ENCODE data around the gene PHETA2.
"Not testable (repeated sequence)": the region's sequence is repeated elsewhere in the genome, so short reads cannot be mapped to it uniquely, and the experiment has no call there.

Gene PHETA2

DNA sequence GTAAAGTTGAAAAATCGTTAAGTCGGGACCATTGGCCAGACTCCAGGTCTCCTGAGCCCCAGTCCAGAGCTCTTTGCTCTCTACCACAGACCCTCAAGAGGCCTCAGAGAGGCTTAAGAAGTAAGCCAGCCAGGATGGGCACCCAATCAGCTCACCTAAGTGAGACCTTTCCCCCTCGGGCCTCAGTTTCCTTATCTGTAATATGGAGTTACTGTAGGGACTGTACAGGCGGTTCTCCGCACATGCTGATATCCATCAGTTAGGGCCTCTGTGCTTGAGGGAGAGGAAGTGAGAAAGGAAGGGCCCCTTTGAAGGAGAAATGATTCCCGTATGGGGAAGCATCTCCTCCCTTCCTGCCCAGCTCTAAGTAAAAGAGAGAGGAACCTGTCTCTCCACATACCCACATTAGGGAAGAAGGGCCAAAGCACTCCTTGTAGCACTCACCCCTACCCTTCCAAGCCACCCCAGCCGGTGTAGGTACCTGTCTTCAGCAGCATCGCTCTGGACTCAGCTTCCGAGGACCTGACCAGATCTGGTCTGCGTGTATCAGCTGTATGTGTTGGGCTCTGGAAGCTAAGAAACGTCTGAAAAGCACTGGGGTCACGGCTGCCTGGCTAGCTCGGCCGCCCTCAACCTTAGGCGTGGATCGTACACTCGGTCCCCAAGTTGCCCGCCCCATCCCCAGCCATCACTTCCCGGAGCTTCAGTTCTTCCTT lies 4.1 kb upstream of the PHETA2 start:
- POLR2A ChIA-PET = interaction anchor here (0.6 kb wide), 1 partner anchor 545 kb away, joined by 3 read pairs; the partner anchor contains the start of gene POLDIP3
- WGBS (ENCODE audit: insufficient coverage) = 3% methylated on average over 16 of the region's 19 CpGs
- peak in 1 of 3 donors; percentile 17 for DNase-seq
- no peaks in the 10 kb centered on the region for H3K9me3 ChIP-seq (ENCODE audit: control extremely low read depth in 1 of 5, control insufficient read depth in 4 of 5, insufficient read depth in 2 of 5, low read depth in 1 of 5, low read length in 4 of 5)
- H3K27ac ChIP-seq (ENCODE audit: insufficient read depth in 1 of 2, low read depth in 1 of 2, low read length in 2 of 2, poor library complexity in 1 of 2, severe bottlenecking in 2 of 2) = peak overlapping the region; percentile 9 to 79
- H3K4me1 ChIP-seq (ENCODE audit: control extremely low read depth in 1 of 4, control insufficient read depth in 4 of 4, insufficient read depth in 4 of 4, low read length in 3 of 4) = peaks cover 5 to 37% (median 28%) of the 10 kb centered on the region in 4 experiments
- no peaks in the 10 kb centered on the region for H3K27me3 ChIP-seq (replicated peaks in 2 of 5; ENCODE audit: control insufficient read depth in 4 of 5, insufficient read depth in 5 of 5, low read length in 4 of 5)
- CTCF ChIA-PET = interaction anchor here (0.8 to 1.1 kb wide), 3 partner anchors 15 to 108 kb away, joined by 3 to 6 read pairs (median 3); partner anchors contain the start of gene NDUFA6
- peaks cover 2 to 38% (median 20%) of the 10 kb centered on the region in 4 experiments for H3K36me3 ChIP-seq (ENCODE audit: control insufficient read depth in 4 of 4, insufficient read depth in 4 of 4, low read length in 3 of 4)
- H3K4me3 ChIP-seq (ENCODE audit: control insufficient read depth in 1 of 7, extremely low read depth in 1 of 7, insufficient read depth in 4 of 7, low read depth in 2 of 7, low read length in 6 of 7) = peak overlapping the region; percentile 20 to 84 (median 62)

DNA sequence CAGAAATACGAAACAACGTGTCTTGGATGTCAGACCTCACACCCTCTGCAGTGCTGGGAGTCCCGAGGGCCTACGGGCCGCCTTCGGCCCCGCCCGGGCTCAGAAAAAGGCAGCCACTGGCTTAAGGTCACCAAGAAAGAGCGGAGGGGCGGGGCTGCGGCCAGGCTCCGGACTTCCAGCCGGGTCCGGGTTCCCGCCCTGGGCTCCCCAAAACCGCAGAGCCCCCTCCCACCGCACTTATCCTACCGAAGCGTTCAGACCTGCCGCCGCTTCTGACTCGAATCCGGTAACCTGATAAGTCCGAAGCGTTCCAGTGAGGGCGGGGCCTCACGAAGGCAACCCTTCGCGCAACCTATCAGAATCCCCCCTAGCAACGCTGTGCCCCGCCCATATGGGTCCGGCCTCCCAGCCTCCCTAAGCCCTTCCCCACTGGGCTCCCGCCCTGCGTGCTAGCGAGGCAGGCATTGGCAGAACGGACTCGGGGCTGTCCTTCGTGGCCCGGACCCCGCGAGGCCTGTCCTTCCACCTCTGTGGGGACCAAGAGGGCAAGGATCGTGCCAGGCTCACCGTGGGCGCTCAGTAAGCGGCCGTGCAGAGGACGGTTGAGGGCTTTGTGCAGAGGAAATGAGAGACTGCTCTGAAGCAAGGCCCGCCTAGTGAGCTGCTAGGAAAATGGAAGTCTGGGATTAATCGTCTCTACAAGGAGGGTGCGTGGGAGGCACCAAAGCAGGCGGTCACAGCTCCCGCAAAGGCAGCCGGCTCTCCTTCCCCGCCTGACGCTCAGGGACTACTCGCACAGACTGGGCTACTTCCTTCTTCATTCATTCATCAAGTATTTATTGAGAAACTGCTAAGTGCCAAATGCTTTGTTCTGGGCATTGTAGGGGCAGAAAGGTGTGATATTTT lies 3.3 kb upstream of the PHETA2 start, which contains the start of gene NAGA:
NAGA (minus strand) TSS at position 296 of the 906 bp plus-strand sequence. CDS start 515 bp downstream, outside the sequence.
- Histone ChIP-seq H3K4me1 (ENCODE audit: control extremely low read depth in 1 of 4, control insufficient read depth in 4 of 4, insufficient read depth in 4 of 4, low read length in 3 of 4) (peaks cover 5 to 40% (median 30%) of the 10 kb centered on the region in 4 experiments), H3K9me3 (ENCODE audit: control extremely low read depth in 1 of 5, control insufficient read depth in 4 of 5, insufficient read depth in 2 of 5, low read depth in 1 of 5, low read length in 4 of 5) (peaks cover 0 to 3% (median 0%) of the 10 kb centered on the region in 5 experiments), H3K27me3 (replicated peaks in 2 of 5; ENCODE audit: control insufficient read depth in 4 of 5, insufficient read depth in 5 of 5, low read length in 4 of 5) (no peaks in the 10 kb centered on the region), H3K27ac (ENCODE audit: insufficient read depth in 1 of 2, low read depth in 1 of 2, low read length in 2 of 2, poor library complexity in 1 of 2, severe bottlenecking in 2 of 2) (peak within 1 kb of the TSS; percentile 9 to 79), H3K36me3 (ENCODE audit: control insufficient read depth in 4 of 4, insufficient read depth in 4 of 4, low read length in 3 of 4) (peaks cover 2 to 30% (median 16%) of the 10 kb centered on the region in 4 experiments), H3K4me3 (ENCODE audit: control insufficient read depth in 1 of 7, extremely low read depth in 1 of 7, insufficient read depth in 4 of 7, low read depth in 2 of 7, low read length in 6 of 7) (peak within 1 kb of the TSS; percentile 20 to 84 (median 62))
- POLR2A ChIA-PET = no interaction called here
- WGBS (ENCODE audit: insufficient coverage) = 0% methylated on average over 41 of the region's 56 CpGs
- CTCF ChIA-PET = interaction anchor here (0.8 kb wide), 1 partner anchor 16 kb away, joined by 3 read pairs; no protein-coding TSS in a partner anchor
- DNase-seq = peak; percentile 92 to 96 (median 96)

DNA sequence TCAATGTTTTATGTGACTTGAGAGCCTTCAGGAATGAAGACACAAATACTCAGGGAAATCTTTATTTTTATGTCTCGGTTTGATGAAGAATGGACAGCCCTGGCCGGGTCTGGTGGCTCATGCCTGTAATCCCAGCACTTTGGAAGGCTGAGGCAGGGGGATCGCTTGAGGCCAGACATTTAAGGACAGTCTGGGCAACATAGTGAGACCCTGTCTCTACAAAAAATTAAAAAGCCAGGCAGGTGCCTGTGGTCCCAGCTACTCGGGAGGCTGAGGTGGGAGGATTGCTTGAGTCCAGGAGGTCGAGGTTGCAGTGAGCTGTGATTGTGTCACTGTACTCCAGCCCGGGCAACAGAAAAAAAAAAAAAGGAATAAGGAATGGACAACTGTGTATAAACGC lies 2.5 kb upstream of the PHETA2 start:
- Histone ChIP-seq H3K27ac (ENCODE audit: insufficient read depth in 1 of 2, low read depth in 1 of 2, low read length in 2 of 2, poor library complexity in 1 of 2, severe bottlenecking in 2 of 2) (peak overlapping the region in 1 of 2 experiments; percentile 79), H3K4me1 (ENCODE audit: control extremely low read depth in 1 of 4, control insufficient read depth in 4 of 4, insufficient read depth in 4 of 4, low read length in 3 of 4) (peaks cover 5 to 40% (median 30%) of the 10 kb centered on the region in 4 experiments), H3K4me3 (ENCODE audit: control insufficient read depth in 1 of 7, extremely low read depth in 1 of 7, insufficient read depth in 4 of 7, low read depth in 2 of 7, low read length in 6 of 7) (peak overlapping the region in 3 of 7 experiments; percentile 73 to 84 (median 80))

DNA sequence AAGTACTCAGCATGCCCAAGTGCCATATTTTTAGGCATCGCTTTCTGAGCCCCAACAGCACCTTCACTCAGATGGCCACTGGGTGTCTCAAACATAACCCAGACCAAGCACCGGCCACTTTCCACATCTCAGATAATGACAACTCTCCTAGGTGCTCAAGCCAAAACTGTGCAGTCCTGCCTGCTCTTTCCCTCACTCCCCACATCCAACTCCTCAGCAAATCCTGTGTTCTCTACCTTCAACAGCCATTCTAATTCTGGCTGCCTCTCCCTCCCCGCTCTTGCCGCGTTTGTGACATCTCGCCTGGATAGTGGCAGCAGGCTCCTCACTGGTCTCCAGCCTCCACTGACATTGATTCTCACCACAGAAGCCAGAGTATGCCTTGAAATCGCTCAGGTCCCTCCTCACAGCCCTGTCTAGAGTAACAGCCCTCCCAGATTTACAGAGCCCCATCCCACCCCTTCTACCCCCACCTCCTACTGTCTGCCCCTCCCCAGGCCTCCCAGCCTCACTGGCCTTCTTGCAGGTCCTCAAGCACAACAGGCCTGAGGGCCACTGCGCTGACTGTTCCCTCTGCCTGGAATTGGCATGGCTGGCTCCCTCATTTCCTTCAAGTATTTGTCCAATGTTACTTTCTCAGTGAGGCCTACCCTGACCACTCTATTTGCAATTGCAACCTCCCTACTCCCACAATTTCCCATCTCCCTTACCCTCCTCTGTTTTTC lies 1.3 kb upstream of the PHETA2 start:
- DNase-seq = no peak
- ChIA-PET CTCF (no interaction called here), POLR2A (interaction anchor here (0.6 kb wide), 1 partner anchor 40 kb away, joined by 3 read pairs; no protein-coding TSS in a partner anchor)
- Histone ChIP-seq H3K9me3 (ENCODE audit: control extremely low read depth in 1 of 5, control insufficient read depth in 4 of 5, insufficient read depth in 2 of 5, low read depth in 1 of 5, low read length in 4 of 5) (peaks cover 0 to 3% (median 0%) of the 10 kb centered on the region in 5 experiments), H3K4me3 (ENCODE audit: control insufficient read depth in 1 of 7, extremely low read depth in 1 of 7, insufficient read depth in 4 of 7, low read depth in 2 of 7, low read length in 6 of 7) (no peak overlapping the region), H3K27me3 (replicated peaks in 2 of 5; ENCODE audit: control insufficient read depth in 4 of 5, insufficient read depth in 5 of 5, low read length in 4 of 5) (no peaks in the 10 kb centered on the region), H3K36me3 (ENCODE audit: control insufficient read depth in 4 of 4, insufficient read depth in 4 of 4, low read length in 3 of 4) (peaks cover 1 to 15% (median 10%) of the 10 kb centered on the region in 4 experiments), H3K4me1 (ENCODE audit: control extremely low read depth in 1 of 4, control insufficient read depth in 4 of 4, insufficient read depth in 4 of 4, low read length in 3 of 4) (peaks cover 5 to 40% (median 30%) of the 10 kb centered on the region in 4 experiments), H3K27ac (ENCODE audit: insufficient read depth in 1 of 2, low read depth in 1 of 2, low read length in 2 of 2, poor library complexity in 1 of 2, severe bottlenecking in 2 of 2) (no peak overlapping the region)
- WGBS (ENCODE audit: insufficient coverage) = 82% methylated on average over 7 of the region's 8 CpGs

More for the DNA sequence above, 2.5 kb upstream of the PHETA2 start:
- WGBS (ENCODE audit: insufficient coverage) = 90% methylated on average over 5 of the region's 7 CpGs
- ChIA-PET POLR2A (interaction anchor here (0.6 kb wide), 1 partner anchor 27 kb away, joined by 4 read pairs; no protein-coding TSS in a partner anchor), CTCF (interaction anchor here (0.7 kb wide), 1 partner anchor 42 kb away, joined by 3 read pairs; no protein-coding TSS in a partner anchor)
- not testable (repeated sequence) for DNase-seq; H3K27me3 ChIP-seq (replicated peaks in 2 of 5; ENCODE audit: control insufficient read depth in 4 of 5, insufficient read depth in 5 of 5, low read length in 4 of 5); H3K9me3 ChIP-seq (ENCODE audit: control extremely low read depth in 1 of 5, control insufficient read depth in 4 of 5, insufficient read depth in 2 of 5, low read depth in 1 of 5, low read length in 4 of 5)
- H3K36me3 ChIP-seq (ENCODE audit: control insufficient read depth in 4 of 4, insufficient read depth in 4 of 4, low read length in 3 of 4) = peaks cover 2 to 22% (median 14%) of the 10 kb centered on the region in 4 experiments

DNA sequence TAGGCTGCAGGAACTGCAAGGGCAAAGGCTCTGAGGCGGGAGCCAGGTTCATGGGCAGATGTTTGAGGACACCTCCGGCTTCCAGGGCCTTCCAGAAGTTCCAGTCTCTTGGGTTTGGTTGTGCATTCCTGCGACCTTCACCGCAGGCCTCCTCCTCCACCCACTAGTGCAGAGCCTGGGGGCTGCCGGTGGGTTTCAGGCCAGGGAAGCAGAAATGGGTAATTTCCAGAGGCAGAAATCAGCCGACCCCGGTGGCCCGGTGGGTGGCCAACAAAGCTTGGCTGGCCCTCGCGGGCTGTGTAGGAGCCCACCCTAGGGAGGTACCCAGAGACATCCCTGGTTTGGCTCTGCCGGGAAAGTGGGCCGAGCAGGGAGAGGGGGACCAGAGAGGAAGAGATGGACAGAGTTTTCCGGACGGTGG lies 417 bp upstream of the PHETA2 start:
- Histone ChIP-seq H3K4me1 (ENCODE audit: control extremely low read depth in 1 of 4, control insufficient read depth in 4 of 4, insufficient read depth in 4 of 4, low read length in 3 of 4) (peaks cover 5 to 41% (median 30%) of the 10 kb centered on the region in 4 experiments), H3K36me3 (ENCODE audit: control insufficient read depth in 4 of 4, insufficient read depth in 4 of 4, low read length in 3 of 4) (peaks cover 0 to 13% (median 7%) of the 10 kb centered on the region in 4 experiments), H3K4me3 (ENCODE audit: control insufficient read depth in 1 of 7, extremely low read depth in 1 of 7, insufficient read depth in 4 of 7, low read depth in 2 of 7, low read length in 6 of 7) (peak overlapping the region in 6 of 7 experiments; percentile 44 to 85 (median 74)), H3K27me3 (replicated peaks in 2 of 5; ENCODE audit: control insufficient read depth in 4 of 5, insufficient read depth in 5 of 5, low read length in 4 of 5) (no peaks in the 10 kb centered on the region), H3K27ac (ENCODE audit: insufficient read depth in 1 of 2, low read depth in 1 of 2, low read length in 2 of 2, poor library complexity in 1 of 2, severe bottlenecking in 2 of 2) (no peak overlapping the region), H3K9me3 (ENCODE audit: control extremely low read depth in 1 of 5, control insufficient read depth in 4 of 5, insufficient read depth in 2 of 5, low read depth in 1 of 5, low read length in 4 of 5) (peaks cover 0 to 3% (median 0%) of the 10 kb centered on the region in 5 experiments)
- 85% methylated on average over 13 of the region's 14 CpGs for WGBS (ENCODE audit: insufficient coverage)
- CTCF ChIA-PET = interaction anchor here (2.4 kb wide), 1 partner anchor 106 kb away, joined by 9 read pairs; the partner anchor contains the start of gene SEPTIN3
- no peak for DNase-seq
- POLR2A ChIA-PET = no interaction called here

Measured in common myeloid progenitor, CD34-positive (primary cell).